VCaP (cell line): Measurements from ENCODE around the gene RSAD2.

Experiments
- H3K27ac ChIP-seq: fragments of 450-650 bp; 2 replicates; pipeline ENCODE4 v1.5.1; 2017
- CTCF ChIP-seq: fragments of 450-650 bp; conservative IDR thresholded peaks from 2 replicates; pipeline ENCODE4 v1.5.1; 2017; ENCODE audit warnings: mild to moderate bottlenecking, moderate library complexity

The RSAD2 gene

GRCh38 chr2:6917071-6917760 is 39.6 kb downstream of the RSAD2 start, which contains the start of gene RNF144A:
Gene RNF144A, plus strand, starts transcription at chr2:6917412. Its CDS starts 79,515 bp downstream, at chr2:6996927.
- TF ChIP-seq CTCF, result peak; percentile 95
- peak within 1 kb of the TSS; percentile 77 for H3K27ac ChIP-seq

GRCh38 chr2:6917761-6918421 is 40.3 kb downstream of the RSAD2 start:
- H3K27ac ChIP-seq, result peak overlapping the region; percentile 77
- TF ChIP-seq CTCF, result no peak

DNA sequence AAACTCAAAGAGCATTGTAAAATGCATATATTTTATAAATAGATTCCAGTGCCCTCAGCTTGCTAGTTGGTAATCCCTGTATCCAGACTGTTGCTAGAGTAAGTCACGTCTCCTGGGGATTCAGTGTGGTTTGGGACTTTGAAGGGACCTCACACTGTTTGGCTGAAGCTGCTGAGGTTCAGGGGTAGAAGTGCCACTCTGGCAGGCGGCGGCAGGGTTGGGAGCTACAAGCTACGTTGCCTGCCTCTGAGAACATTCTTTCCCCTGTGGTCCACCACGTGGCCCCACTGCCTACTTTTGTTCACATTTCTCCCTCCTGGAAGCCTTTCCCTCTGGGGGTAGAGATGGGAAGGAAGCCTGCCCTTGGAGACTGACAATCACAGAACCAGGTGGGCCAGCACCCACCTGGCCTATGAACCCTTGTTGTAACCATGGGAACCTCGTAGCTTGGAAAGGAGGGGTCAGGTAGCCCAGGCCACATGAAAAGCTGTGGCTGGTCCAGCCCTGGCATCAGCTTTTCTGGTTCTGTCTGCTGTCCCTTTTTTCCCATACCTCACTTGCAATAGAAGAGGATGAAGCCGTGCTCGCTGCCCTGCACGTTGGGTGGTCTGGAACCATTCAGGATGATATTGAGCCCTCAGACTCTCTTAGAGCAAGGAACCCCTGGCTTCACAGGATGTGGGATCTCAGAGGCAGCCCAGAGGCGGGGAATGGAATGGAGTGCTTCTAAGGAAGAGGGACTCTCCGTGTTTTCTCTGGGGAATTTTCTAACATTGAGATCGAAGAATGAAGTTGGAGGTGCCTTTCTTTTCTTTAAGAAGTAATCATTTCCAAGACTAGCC is 42.5 kb downstream of the RSAD2 start:
- no peak for TF ChIP-seq CTCF
- H3K27ac ChIP-seq, result peak overlapping the region; percentile 62; the same call in 1 of the 2 replicates

GRCh38 chr2:6920743-6921064 is 43.1 kb downstream of the RSAD2 start:
- no peak for TF ChIP-seq CTCF
- H3K27ac ChIP-seq, result peak overlapping the region; percentile 62; the same call in 1 of the 2 replicates

DNA sequence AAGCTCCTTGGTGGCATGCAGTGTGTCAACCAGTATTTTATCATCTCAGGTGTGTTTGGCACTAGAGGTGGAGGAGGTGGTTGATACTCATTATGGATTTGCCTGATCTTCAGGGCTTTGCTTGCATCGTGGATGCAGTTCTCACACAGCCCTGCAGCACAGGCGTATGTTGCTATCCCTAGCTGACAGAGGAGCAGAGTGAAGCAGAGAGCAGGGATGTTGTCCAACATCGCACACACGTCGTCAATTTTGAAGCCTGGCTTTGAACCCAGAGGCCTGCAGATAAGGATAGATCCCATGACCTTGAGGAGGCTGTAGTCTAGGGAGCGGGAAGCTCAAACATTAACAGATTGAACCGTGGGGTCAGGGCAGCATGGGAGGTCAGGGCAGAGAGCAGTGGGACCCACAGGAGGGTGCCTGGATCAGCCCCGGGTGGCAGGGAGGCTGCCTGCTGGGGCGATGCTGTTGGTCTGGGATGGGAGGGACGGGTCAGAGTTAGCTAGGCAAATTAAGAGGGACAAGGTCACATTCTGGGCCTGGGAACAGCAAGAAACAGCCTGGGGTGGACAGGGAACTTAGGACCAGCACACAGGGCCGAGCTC is 43.8 kb downstream of the RSAD2 start:
- peak overlapping the region; percentile 62 for H3K27ac ChIP-seq
- no peak for TF ChIP-seq CTCF

DNA sequence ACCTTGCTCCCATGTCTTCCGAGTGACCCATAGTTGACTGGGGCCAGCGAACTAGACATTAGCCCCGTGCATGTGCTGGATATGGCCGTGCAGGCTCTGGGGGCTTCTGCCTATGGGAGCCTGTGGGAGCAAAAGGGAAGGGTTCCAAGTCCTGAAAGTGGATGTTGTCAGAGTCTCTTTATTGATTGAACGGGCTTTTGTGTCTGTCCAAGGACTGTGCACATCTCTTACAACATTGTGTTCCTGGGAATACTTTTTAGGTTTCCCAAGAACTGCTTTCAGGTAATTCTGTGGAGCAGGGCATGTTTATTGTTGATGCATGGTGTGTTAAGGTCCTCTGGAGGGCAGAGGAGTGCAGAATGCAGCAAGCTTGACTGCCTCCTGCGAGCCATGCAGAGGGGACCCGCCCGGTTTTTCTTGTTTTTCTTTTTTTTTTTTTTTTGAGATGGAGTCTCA is 44.7 kb downstream of the RSAD2 start:
- TF ChIP-seq CTCF, result peak; percentile 77
- peak overlapping the region; percentile 62 for H3K27ac ChIP-seq

DNA sequence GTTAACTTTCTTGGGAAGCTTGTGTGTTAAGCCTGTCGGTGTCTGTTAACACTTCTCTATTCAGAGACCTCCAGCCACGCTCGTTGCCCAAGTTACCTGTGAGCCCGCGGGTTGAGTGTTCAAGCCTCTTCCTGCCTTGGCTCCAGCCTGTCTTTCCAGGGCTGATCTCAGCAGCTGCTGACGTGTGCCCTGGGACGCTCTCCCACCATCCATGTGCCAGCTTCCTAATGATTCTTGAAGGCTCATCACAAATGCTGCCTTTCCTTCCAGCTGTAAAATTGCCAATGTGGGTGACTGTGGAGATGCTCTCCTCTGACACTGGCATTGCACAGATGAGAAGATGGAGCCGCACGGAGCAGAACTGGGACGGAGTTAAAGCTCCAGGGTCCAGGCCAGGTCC is 45.7 kb downstream of the RSAD2 start:
- H3K27ac ChIP-seq, result peak overlapping the region; percentile 62
- no peak for TF ChIP-seq CTCF
